GM19455 (cell line): ENCODE data around the gene SPATA31C1.
"Not testable (repeated sequence)": the region's sequence is repeated elsewhere in the genome, so short reads cannot be mapped to it uniquely, and the experiment has no call there.

Experiments
- ATAC-seq: cut with Tn5 transposase; IDR thresholded peaks from one replicate; pipeline ENCODE4 v1.9.1; 2021; ENCODE audit not compliant: unreplicated experiment

Gene SPATA31C1

GRCh38 chr9:87934444-87934843 lies 16.7 kb downstream of the SPATA31C1 start:
- not testable (repeated sequence) for ATAC-seq

- not testable (repeated sequence) for ATAC-seq
These were observed 19.6 kb downstream of the SPATA31C1 start for GRCh38 chr9:87937352-87937751.

GRCh38 chr9:87937918-87938317 lies 20.2 kb downstream of the SPATA31C1 start:
- not testable (repeated sequence) for ATAC-seq

- not testable (repeated sequence) for ATAC-seq
These were observed 20.6 kb downstream of the SPATA31C1 start for GRCh38 chr9:87938336-87938735.

- ATAC-seq = not testable (repeated sequence)
These were observed 21.3 kb downstream of the SPATA31C1 start for GRCh38 chr9:87939096-87939495.

- no peak for ATAC-seq
These were observed 26.3 kb downstream of the SPATA31C1 start for GRCh38 chr9:87944096-87944495.

- no peak for ATAC-seq
These were observed 26.9 kb downstream of the SPATA31C1 start for GRCh38 chr9:87944682-87945081.

GRCh38 chr9:87950296-87950695 lies 32.5 kb downstream of the SPATA31C1 start:
- ATAC-seq = no peak

GRCh38 chr9:87950765-87951488 lies 33.2 kb downstream of the SPATA31C1 start:
- ATAC-seq = no peak

- no peak for ATAC-seq
These were observed 36.5 kb downstream of the SPATA31C1 start for GRCh38 chr9:87954230-87954629.

GRCh38 chr9:87957839-87958238 lies 40.1 kb downstream of the SPATA31C1 start:
- no peak for ATAC-seq

GRCh38 chr9:87958591-87958990 lies 40.8 kb downstream of the SPATA31C1 start:
- no peak for ATAC-seq

GRCh38 chr9:87959916-87960581 lies 42.3 kb downstream of the SPATA31C1 start:
- ATAC-seq = no peak

GRCh38 chr9:87963770-87964169 lies 46.0 kb downstream of the SPATA31C1 start:
- ATAC-seq = no peak

- ATAC-seq = no peak
These were observed 47.1 kb downstream of the SPATA31C1 start for GRCh38 chr9:87964826-87965225.

GRCh38 chr9:87968155-87968554 lies 50.4 kb downstream of the SPATA31C1 start:
- no peak for ATAC-seq

GRCh38 chr9:87970602-87971001 lies 52.8 kb downstream of the SPATA31C1 start:
- ATAC-seq = no peak

- ATAC-seq = no peak
These were observed 55.4 kb downstream of the SPATA31C1 start for GRCh38 chr9:87973122-87973521.
